Left colon (tissue), 2 donors: Measurements from ENCODE around the gene IFNGR2. TPM values are rescaled to one million over a fixed set of nuclear protein-coding genes. Genes with fewer than 3 reads are reported as not detected.
"Not testable (repeated sequence)": the region's sequence is repeated elsewhere in the genome, so short reads cannot be mapped to it uniquely, and the experiment has no call there.

Source experiments
- ATAC-seq: fragments of 200-7000 bp; cut with Tn5 transposase; one replicate; pipeline ENCODE4 v1.9.1; 2020; ENCODE audit warnings: mild to moderate bottlenecking, moderate library complexity
- DNase-seq, 2 donors: peaks; one replicate each; pipeline ENCODE4 v3.0.0-alpha.2; 2020
- intact Hi-C, 2 donors: fragments of 100-400 bp; cut with DNase I in 1 of 2; cut with micrococcal nuclease in 1 of 2; formaldehyde crosslinking; loops; one replicate each; pipeline versions ENCODE4 v1.11.2 to v1.14.0; 2022; cut with DNase I, micrococcal nuclease
- total RNA-seq, 2 donors: library from RNA; stranded (reverse); fragmentation: NEBNext Ultra II Directional; extraction: Animal tissue kit (Norgen Biotek cat#: 25700); gene quantifications; one replicate each; pipeline ENCODE4 v1.2.1, GENCODE V29; 2021
- donor health status: DM: no; HTN: no; CAD: no.
- donor health status: DM: yes; HTN: yes; CAD: no.

The IFNGR2 gene
- total RNA-seq, 2 donors from 2014 or later: 71.9 to 140 TPM

DNA sequence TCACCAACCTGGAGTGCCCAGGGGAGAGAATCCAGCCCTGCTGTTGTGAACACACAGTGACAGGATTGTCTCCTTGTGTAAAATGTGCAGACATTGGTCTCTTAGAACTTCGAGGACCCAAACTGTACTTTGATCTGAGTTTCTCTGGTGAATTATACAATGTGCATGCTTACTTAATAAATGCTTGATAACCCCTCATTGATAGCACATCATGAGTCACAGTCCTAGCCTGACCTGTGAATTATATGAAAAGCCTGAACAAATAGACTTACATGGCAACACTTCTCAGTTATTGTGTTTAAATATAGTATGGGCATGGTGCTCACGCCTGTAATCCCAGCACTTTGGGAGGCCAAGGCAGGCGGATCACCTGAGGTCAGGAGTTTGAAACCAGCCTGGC lies 22.6 kb downstream of the IFNGR2 start:
- DNase-seq: no peak
- no peak for ATAC-seq
- intact Hi-C loops: no loop called here

DNA sequence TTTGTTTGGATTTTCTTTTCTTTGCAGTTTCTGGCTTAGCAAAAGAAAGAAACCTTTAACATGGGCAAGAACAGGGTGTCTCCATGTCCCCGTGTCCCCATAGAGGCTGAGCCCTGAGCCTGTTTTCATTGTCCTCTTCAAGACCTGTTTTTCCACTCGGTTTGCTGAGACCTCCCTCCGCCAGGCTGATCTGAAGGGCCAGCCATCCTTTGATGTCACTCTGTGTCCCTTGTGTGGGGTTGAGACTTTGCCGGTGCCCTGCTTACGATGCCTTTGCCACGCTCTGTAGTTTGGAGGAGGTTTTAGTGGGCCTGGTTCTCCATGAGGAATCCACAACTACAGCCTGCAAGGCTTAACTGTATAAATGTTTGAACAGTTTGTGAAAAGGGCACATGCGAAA lies 23.8 kb downstream of the IFNGR2 start:
- intact Hi-C loops: no loop called here
- no peak for DNase-seq
- no peak for ATAC-seq

DNA sequence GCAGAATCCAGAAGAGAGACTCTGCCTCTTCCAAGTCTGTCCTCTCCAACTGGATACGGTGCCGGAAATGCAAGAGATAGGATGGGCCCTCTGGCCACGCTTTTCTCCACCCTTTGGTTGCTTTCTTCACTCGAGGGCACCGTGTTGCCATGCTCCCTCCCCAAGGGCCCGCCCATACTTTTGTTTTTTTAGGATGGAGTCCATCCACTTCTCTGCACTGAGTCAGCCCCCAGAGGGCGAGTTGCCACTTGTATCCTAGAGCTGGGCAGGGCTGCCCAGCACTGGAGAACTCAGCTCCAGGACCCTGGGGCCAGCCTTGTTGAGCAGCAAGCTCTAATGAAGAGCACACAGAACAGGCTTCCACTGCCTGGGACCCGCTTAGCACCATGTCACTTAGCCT lies 25.5 kb downstream of the IFNGR2 start:
- DNase-seq (no peak), ATAC-seq (no peak)
- intact Hi-C loops: no loop called here

DNA sequence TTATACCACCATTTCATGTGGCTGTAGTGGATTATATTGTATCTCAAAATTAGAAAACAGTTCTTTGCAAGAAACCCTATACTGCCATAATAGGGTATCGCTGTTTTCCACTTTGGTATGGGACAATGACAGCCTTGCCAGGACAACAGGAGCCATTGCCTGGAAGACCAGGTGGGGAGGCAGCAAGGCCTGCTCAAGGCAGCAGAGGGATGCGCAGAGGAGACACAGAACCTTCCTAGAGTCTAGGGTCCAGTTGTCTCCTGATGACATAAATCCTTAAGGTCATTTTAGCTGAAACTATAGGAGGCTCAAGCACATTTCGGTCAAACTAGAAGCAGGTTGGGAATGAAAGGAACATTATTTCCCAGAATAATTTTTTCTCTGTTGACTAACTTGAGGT lies 27.6 kb downstream of the IFNGR2 start:
- DNase-seq: no peak
- intact Hi-C loops: no loop called here

DNA sequence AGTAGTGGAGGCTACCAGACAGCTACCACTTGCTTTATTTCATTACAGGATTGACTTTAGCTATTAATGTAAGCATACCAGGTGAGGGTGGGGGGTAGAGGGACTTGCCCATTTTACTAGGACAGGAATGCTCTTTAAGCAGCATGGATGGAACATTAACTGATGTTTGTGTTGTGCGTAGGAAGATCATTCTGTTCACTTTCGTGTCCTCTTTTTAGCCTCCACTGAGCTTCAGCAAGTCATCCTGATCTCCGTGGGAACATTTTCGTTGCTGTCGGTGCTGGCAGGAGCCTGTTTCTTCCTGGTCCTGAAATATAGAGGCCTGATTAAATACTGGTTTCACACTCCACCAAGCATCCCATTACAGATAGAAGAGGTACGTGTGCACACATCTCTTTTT lies 29.3 kb downstream of the IFNGR2 start:
- intact Hi-C loops: no loop called here
- no peak for ATAC-seq

More for the DNA sequence above, 27.6 kb downstream of the IFNGR2 start:
- ATAC-seq: no peak

DNA sequence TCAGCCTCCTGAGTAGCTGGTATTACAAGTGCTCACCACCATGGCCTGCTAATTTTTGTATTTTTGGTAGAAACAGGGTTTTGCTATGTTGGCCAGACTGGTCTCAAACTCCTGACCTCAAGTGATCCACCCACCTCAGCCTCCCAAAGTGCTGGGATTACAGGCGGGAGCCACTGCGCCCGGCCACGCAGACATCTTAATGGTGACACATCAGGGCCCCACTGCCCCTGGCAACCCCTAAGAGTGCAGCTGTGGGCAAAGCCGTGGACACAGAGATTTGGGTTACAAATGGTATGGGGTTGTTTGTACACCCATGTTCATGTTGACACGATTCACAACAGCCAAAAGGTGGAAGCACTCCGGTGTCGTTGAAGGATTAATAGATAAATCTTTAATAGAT lies 29.8 kb downstream of the IFNGR2 start:
- ATAC-seq (no peak), DNase-seq (no peak)
- intact Hi-C loops: no loop called here

More for the DNA sequence above, 29.3 kb downstream of the IFNGR2 start:
- no peak for DNase-seq

DNA sequence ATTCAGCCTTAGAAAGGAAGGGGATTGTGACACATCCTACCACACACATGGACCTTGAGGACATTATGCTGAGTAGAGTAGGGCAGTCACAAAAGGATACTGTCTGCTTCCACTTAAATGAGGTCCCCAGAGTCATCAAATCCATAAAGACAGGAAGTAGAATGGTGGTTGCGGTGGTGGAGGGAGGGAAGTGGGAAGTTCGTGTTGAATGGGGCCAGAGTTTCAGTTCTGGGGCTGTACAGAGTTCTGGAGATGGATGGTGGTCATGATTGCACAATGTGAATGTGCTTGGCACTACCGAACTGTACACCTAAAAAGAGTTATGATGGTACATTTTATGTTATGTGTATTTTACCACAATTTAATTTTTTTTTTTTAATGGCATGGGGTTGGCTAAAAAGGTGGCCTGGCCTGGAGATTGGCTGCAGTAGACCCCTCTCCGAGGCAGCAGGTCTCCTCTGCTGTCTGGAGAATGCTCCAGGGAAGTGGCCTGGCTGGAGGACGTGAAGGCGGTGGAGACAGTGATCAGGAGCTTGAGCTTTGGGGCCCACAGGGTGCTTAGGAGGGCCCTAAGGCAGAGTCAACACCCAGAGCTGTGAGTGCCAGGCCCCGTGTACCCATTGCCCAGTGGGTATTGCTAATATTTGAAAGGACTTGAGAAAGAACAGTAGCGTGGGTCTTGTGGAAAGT lies 30.4 kb downstream of the IFNGR2 start:
- no peak for DNase-seq
- ATAC-seq: peak; percentile 11
- intact Hi-C loops: no loop called here

DNA sequence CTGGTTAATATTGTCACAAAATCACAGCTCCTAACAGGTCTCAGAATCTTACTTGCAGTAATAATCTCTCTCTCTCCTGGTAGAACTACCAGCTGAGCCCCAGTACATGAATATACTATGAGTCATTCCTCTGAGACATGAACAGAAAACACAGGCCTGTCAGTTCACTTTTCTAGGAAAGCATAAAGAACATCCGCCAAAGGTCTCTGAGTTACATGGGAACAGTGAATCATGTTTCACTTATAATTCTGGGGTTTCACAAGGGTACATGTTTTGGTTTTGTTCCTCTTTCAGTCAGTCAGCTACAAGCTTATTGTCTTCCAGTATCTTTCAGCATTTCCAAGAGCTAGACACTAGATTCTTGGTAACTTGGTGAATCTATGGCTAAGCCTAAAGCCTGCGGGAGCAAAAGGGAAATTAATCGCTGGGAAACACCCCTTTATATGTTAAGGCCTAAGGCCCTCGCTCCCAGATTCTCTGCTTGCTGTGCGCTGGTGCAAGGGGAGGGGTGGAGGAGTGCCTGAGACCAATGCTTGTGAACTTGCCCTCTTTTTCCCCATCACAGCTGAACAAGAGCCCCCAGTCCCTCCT lies 31.7 kb downstream of the IFNGR2 start:
- DNase-seq: no peak
- intact Hi-C loops: no loop called here

DNA sequence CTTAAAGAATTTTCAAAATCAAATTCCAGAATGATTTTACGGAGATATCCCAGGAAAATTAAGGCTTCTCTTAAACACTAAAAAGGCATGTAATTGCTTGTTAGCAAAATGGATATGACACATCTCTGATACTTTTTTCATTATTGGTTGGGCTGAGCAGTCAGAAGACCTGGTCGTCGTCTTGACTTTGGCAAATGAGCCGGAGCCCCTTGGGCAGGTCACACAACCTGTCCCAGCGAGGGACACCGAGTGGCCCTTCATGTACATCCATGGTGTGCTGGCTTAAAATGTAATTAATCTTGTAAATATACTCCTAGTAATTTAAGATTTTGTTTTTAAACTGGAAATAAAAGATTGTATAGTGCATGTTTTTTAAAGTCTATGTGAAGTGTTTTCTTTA lies 33.9 kb downstream of the IFNGR2 start:
- intact Hi-C loops: no loop called here
- DNase-seq: no peak
- no peak for ATAC-seq

More for the DNA sequence above, 31.7 kb downstream of the IFNGR2 start:
- ATAC-seq: peak; percentile 23

DNA sequence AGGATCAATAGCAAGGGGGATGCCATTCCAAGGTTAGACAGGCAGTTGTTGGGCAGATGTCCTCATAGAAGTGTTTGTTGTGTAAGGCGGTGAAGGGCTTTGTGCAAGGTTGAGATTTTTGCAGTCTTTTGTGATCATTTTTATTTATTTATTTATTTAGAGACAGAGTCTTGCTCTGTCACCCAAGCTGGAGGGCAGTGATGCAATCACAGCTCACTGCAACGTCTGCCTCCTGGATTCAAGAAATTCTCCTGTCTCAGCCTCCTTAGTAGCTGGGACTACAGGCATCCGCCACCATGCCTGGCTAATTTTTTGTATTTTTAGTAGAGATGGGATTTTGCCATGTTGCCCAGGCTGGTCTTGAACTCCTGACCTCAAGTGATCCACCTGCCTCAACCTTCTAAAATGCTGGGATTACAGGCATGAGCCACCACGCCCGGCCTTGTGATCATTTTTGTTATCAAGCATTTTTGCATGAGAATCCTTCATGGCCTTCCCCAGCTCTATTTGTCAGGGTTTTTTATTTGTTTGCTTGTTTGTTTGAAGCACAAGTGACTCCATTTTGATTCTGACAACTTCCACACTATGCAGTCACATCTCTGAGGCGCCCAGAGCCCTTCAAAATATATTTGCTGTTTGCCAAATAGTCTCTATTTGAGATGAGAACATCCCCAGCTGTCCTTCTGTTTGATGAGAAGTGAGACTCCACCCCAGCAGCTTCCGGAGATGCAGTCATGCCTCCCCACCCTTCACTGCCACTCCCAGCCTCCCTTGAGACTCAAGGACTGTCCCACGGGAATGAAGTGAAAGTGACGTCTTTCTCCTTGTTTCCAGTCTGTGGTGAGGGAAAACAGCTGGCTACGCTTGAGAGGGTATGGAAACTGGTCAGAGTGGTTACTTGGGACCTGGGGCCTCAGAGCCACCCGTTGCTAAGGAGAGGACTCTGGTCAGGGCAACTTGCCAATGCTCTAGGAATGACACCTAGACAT lies 38.6 kb downstream of the IFNGR2 start:
- DNase-seq (peak; percentile 54 to 56), ATAC-seq (peak; percentile 88)
- intact Hi-C loops: loop anchor here in 1 of 2 donors (10.0 kb wide), 1 partner anchor 87 kb away; no protein-coding TSS in a partner anchor

DNA sequence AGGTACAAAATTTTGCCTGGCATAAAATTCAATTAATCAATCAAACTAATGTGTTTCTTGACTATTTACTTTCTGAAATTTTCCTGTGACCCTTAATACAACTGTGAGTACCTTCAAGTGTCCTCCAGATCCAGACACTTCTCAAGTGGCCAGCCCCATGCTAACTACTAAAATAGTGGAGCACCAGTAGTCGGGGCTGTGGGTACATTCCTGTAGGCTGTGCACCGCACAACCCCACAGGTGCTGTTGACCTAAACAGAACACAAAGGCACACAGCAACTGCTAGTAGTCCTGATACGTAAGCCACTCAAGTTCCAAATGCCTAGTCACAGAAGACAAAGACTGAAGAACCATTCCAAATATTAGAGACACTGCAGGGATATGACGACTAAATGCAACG lies 40.0 kb downstream of the IFNGR2 start:
- DNase-seq: no peak
- ATAC-seq: no peak
- intact Hi-C loops: loop anchor here in 1 of 2 donors (10.0 kb wide), 1 partner anchor 88 kb away; no protein-coding TSS in a partner anchor

DNA sequence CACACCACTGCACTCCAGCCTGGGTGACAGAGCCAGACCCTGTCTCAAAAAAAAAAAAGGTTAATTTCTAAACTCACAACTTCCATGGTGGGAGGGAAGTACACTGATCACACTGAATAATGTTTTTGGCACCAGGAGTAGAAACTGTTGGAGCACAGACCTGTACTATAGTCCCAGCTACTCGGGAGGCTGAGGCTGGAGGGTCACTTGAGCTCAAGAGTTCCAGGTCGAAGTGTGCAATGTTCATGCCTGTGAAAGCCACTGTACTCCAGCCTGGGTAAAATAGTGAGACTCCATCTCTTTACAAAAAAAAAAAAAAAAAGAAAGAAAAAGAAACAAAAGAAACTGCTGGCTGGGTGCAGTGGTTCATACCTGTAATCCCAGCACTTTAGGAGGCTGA lies 41.3 kb downstream of the IFNGR2 start:
- intact Hi-C loops: loop anchor here in 1 of 2 donors (2.0 to 10.0 kb wide), 2 partner anchors 90 to 246 kb away; no protein-coding TSS in a partner anchor
- DNase-seq (no peak), ATAC-seq (no peak)

DNA sequence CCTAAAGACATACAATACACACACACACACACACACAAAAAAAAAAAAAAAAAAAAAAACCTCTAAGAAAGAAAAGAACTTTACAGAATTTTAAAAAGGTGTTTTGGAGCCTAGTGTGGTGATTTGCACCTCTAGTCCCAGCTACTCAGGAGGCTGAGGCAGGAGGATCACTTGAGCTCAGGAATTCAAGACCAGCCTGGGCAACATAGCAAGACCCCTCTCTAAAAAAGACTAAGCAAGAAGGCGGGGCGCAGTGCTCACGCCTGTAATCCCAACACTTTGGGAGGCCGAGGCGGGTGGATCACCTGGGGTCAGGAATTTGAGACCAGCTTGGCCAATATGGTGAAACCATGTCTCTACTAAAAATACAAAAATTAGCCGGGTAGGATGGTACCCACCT lies 43.4 kb downstream of the IFNGR2 start:
- not testable (repeated sequence) for ATAC-seq, DNase-seq
- intact Hi-C loops: loop anchor here in 1 of 2 donors (10.0 kb wide), 1 partner anchor 92 kb away; no protein-coding TSS in a partner anchor

DNA sequence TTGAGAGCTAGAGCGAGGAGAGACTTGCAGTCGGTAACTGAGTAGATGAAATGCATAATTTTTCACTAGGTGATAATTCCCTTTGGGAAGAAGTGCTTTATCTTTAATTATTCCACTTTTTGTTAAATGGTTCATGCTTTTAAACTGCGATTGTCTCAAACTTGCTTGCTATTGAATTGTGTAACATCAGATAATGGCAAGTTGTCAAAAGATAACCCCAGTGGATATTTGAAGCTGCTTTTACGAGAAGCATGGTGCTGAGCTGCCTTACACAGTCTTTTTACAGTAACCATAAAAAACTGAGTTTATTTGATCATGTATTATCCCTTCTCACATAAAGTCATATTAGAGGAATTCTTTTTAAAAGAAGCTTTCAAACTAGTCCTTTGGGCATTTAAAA lies 46.4 kb downstream of the IFNGR2 start:
- DNase-seq (no peak), ATAC-seq (no peak)
- intact Hi-C loops: loop anchor here in 1 of 2 donors (10.0 kb wide), 1 partner anchor 95 kb away; no protein-coding TSS in a partner anchor

DNA sequence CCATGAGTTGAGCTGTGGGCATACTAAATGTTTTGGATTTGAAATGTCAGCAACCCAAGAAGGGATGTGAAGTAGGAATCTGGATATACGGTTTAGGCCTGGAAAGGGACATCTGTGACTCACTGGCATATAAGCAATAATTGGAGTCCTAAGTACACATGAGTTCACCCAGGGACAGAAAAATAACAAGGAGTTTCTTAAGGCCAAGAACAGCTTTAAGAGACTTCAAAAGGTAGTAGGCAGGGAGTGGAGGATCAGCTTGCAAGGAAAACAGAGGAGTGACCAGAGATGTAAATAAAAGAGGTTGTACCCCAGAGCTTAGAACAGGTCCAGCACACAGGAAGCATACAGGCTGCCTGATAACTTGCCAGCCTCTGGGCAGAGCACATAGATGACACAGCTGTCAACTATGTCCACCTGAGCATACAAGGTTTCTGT lies 48.4 kb downstream of the IFNGR2 start:
- intact Hi-C loops: no loop called here

DNA sequence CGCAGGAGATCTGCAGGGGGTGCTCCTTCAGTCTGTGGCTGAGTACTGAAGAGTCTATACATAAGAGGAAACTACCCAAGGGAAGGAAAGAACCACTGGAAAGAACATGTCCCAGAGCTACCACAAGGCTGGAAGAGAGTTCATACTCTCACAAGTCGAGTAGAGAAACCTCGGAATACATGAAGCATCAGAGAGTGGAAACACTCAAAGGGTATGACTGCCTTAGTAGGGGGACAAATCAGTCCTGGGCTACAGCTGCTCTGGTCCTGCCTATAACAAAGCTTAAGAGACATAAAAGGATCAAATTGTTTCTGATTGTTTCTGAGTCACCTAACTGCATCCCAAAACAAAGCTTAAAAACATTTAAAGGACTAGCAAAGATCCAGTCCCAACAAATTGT lies 49.1 kb downstream of the IFNGR2 start:
- DNase-seq (no peak), ATAC-seq (no peak)
- intact Hi-C loops: no loop called here

More for the DNA sequence above, 48.4 kb downstream of the IFNGR2 start:
- DNase-seq (no peak), ATAC-seq (peak; percentile 88)

DNA sequence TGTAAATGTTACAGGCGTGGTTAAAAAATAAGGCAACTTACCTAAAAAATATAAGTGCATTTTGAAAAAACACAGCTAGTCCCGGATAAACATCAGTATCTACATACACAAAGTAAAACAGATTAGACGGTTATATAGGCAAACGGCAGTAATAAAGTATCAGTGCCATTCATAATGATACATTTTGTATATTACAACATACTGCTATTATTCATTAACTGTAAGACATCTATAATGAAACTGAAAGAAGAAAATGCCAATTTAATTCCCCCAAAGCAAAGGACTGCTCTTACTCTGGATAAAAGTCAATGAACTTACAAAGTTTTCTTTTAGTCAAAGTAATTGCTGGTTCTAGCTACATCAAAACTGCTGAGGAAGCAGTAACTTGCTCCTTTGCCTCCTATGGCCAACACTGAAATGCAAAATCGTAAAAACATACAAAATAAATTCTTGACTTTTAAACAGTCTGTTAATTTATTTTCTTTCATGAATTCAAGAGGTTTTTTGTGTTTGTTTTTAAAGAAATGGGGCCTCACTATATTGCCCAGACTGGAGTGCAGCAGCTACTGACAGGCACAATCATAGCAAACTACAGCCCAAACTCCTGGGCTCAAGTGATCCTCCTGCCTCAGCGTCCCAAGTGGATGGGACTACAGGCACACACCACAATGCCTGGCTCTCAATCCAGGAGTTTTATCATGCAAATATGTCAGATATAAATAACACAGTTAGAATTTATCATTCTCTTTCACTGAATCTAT lies 52.7 kb downstream of the IFNGR2 start:
- DNase-seq (no peak), ATAC-seq (no peak)
- intact Hi-C loops: no loop called here

DNA sequence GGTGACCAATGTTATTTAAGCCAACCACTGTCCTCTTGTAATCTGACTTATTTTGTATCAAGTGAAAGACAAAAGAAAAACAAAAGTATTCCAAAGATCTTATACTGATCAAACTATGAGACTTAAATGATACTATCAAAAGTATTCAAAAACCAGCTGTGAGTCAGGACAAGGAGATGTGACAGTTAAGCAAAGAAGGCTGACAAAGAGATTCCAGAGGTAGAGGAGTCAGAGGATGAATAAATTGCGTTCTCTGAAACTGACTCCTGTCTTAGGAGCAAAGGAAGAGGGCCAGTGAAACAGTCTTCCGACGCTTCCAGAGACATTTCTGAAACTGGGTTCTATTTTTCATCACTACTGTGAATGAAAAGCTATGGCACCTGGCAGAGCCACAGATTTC lies 55.6 kb downstream of the IFNGR2 start:
- intact Hi-C loops: no loop called here
- DNase-seq: no peak
- ATAC-seq: no peak
